H9 (cell line): ENCODE data around the gene MPC1. TPM values are rescaled to one million over a fixed set of nuclear protein-coding genes. Genes with fewer than 3 reads are reported as not detected.

ENCODE experiments used
- DNase-seq: peaks from one replicate; pipeline ENCODE4 v3.0.0-alpha.2; 2017
- H2AFZ ChIP-seq: one replicate; pipeline ENCODE4 v1.6.1; 2013; ENCODE audit warnings: mild to moderate bottlenecking, low read length, control low read depth, moderate library complexity
- H2AK5ac ChIP-seq: 2 replicates; pipeline ENCODE4 v1.6.1; 2013; ENCODE audit warnings: low read length, control low read depth, mixed read lengths; ENCODE audit not compliant: insufficient read length
- H2BK120ac ChIP-seq: one replicate; pipeline ENCODE4 v1.6.1; 2013; ENCODE audit warnings: low read depth, mild to moderate bottlenecking, low read length, control low read depth, inconsistent platforms; ENCODE audit not compliant: poor library complexity, severe bottlenecking
- H2BK12ac ChIP-seq: 2 replicates; pipeline ENCODE4 v1.6.1; 2013; ENCODE audit warnings: low read length, control low read depth, mixed read lengths, low read depth; ENCODE audit not compliant: insufficient read length
- H2BK15ac ChIP-seq: 2 replicates; pipeline ENCODE4 v1.6.1; 2013; ENCODE audit warnings: low read depth, low read length, control low read depth
- H2BK20ac ChIP-seq: one replicate; pipeline ENCODE4 v1.6.1; 2013; ENCODE audit warnings: low read depth, mild to moderate bottlenecking, low read length, control low read depth, inconsistent platforms; ENCODE audit not compliant: poor library complexity, severe bottlenecking
- H2BK5ac ChIP-seq: 2 replicates; pipeline ENCODE4 v1.6.1; 2013; ENCODE audit warnings: low read length, control low read depth, mixed read lengths; ENCODE audit not compliant: insufficient read length
- H3K14ac ChIP-seq: 2 replicates; pipeline ENCODE4 v1.6.1; 2013; ENCODE audit warnings: low read length, control low read depth; ENCODE audit not compliant: insufficient read depth
- H3K18ac ChIP-seq: 2 replicates; pipeline ENCODE4 v1.6.1; 2013; ENCODE audit warnings: low read depth, mild to moderate bottlenecking, mixed read lengths, low read length, control low read depth; ENCODE audit not compliant: insufficient read length
- H3K23ac ChIP-seq: 2 replicates; pipeline ENCODE4 v1.6.1; 2013; ENCODE audit warnings: low read length, control low read depth, mixed read lengths, low read depth; ENCODE audit not compliant: insufficient read length
- H3K23me2 ChIP-seq: 2 replicates; pipeline ENCODE4 v1.6.1; 2013; ENCODE audit warnings: low read depth, mild to moderate bottlenecking, mixed read lengths, low read length, control low read depth; ENCODE audit not compliant: insufficient read length, poor library complexity, severe bottlenecking
- H3K27ac ChIP-seq: 2 replicates; pipeline ENCODE4 v1.5.1; 2013; ENCODE audit warnings: low read length, control low read depth, mixed read lengths, low read depth; ENCODE audit not compliant: insufficient read length
- H3K27me3 ChIP-seq: 2 replicates; pipeline ENCODE4 v1.6.1; 2013; ENCODE audit warnings: low read length, control low read depth, inconsistent platforms; ENCODE audit not compliant: insufficient read depth
- H3K4ac ChIP-seq: 2 replicates; pipeline ENCODE4 v1.6.1; 2013; ENCODE audit warnings: low read depth, mild to moderate bottlenecking, control low read depth, inconsistent platforms, low read length, moderate library complexity
- H3K4me1 ChIP-seq: 2 replicates; pipeline ENCODE4 v1.6.1; 2013; ENCODE audit warnings: low read length, control low read depth, inconsistent platforms; ENCODE audit not compliant: insufficient read depth
- H3K4me2 ChIP-seq: 2 replicates; pipeline ENCODE4 v1.6.1; 2013; ENCODE audit warnings: low read length, control low read depth, mixed read lengths; ENCODE audit not compliant: insufficient read length, insufficient read depth
- H3K56ac ChIP-seq: 2 replicates; pipeline ENCODE4 v1.6.1; 2013; ENCODE audit warnings: low read depth, mild to moderate bottlenecking, mixed read lengths, low read length, control low read depth; ENCODE audit not compliant: insufficient read length
- H3K79me1 ChIP-seq: 2 replicates; pipeline ENCODE4 v1.6.1; 2013; ENCODE audit warnings: low read depth, mild to moderate bottlenecking, moderate library complexity, low read length, control low read depth, inconsistent platforms; ENCODE audit not compliant: insufficient read depth, poor library complexity, severe bottlenecking
- H3K79me2 ChIP-seq: 2 replicates; pipeline ENCODE4 v1.6.1; 2013; ENCODE audit warnings: low read length, control low read depth, inconsistent platforms; ENCODE audit not compliant: insufficient read depth
- H3K9ac ChIP-seq: 2 replicates; pipeline ENCODE4 v1.6.1; 2013; ENCODE audit warnings: low read length, control low read depth, mixed read lengths; ENCODE audit not compliant: insufficient read length; ENCODE audit errors: extremely low read depth
- H3K9me3 ChIP-seq: one replicate; pipeline ENCODE4 v1.6.1; 2013; ENCODE audit warnings: low read depth, low read length, inconsistent platforms; ENCODE audit not compliant: control insufficient read depth
- H3T11ph ChIP-seq: one replicate; pipeline ENCODE4 v1.6.1; 2013; ENCODE audit warnings: mild to moderate bottlenecking, low read length, control low read depth, inconsistent platforms
- H4K20me1 ChIP-seq: one replicate; pipeline ENCODE4 v1.6.1; 2013; ENCODE audit not compliant: control insufficient read depth, insufficient read length, insufficient read depth
- H4K5ac ChIP-seq: 2 replicates; pipeline ENCODE4 v1.6.1; 2013; ENCODE audit warnings: low read depth, mild to moderate bottlenecking, mixed read lengths, low read length, control low read depth; ENCODE audit not compliant: insufficient read length
- H4K8ac ChIP-seq: replicated peaks from 2 replicates; pipeline ENCODE4 v1.6.1; 2013; ENCODE audit warnings: low read length, control low read depth, mixed read lengths, low read depth; ENCODE audit not compliant: insufficient read length
- H4K91ac ChIP-seq: 2 replicates; pipeline ENCODE4 v1.6.1; 2013; ENCODE audit warnings: low read depth, mild to moderate bottlenecking, moderate library complexity, mixed read lengths, low read length, control low read depth; ENCODE audit not compliant: insufficient read length
- H3K27ac Mint-ChIP-seq, 3 experiments: 2 replicates in 2 of 3; 3 replicates in 1 of 3; pipeline ENCODE4 v1.8.0; 2020 to 2021; ENCODE audit warnings: mixed read lengths in 3 of 3, mild to moderate bottlenecking in 1 of 3, moderate library complexity in 1 of 3
- H3K27me3 Mint-ChIP-seq: 2 replicates; pipeline ENCODE4 v1.8.0; 2021; ENCODE audit warnings: low read depth, mild to moderate bottlenecking, moderate library complexity, mixed read lengths
- H3K36me3 Mint-ChIP-seq, 3 experiments: 2 replicates in 2 of 3; 3 replicates in 1 of 3; pipeline ENCODE4 v1.8.0; 2020 to 2021; ENCODE audit warnings: low read depth in 3 of 3, mixed read lengths in 3 of 3; ENCODE audit not compliant: insufficient read depth in 1 of 3
- H3K4me1 Mint-ChIP-seq, 2 experiments: 2 replicates each; pipeline ENCODE4 v1.8.0; 2020; ENCODE audit warnings: mixed read lengths in 2 of 2
- H3K4me3 Mint-ChIP-seq, 2 experiments: 2 replicates in 1 of 2; 3 replicates in 1 of 2; pipeline ENCODE4 v1.8.0; 2020 to 2021; ENCODE audit warnings: mild to moderate bottlenecking in 2 of 2, mixed read lengths in 2 of 2, moderate library complexity in 1 of 2
- H3K9me3 Mint-ChIP-seq, 2 experiments: 2 replicates in 1 of 2; 3 replicates in 1 of 2; pipeline ENCODE4 v1.8.0; 2020; ENCODE audit warnings: mild to moderate bottlenecking in 2 of 2, mixed read lengths in 2 of 2, moderate library complexity in 1 of 2
- WGBS: extraction: QIAGEN DNeasy Blood & Tissue Kit; methylation state at CpG from one replicate; pipeline ENCODE4 v1.1.7; 2013; ENCODE audit warnings: missing lambda C conversion rate, low lambda C conversion rate, mixed read lengths; ENCODE audit not compliant: insufficient read length; ENCODE audit errors: extremely low coverage; 5-methylcytosine and 5-hydroxymethylcytosine counted together
- total RNA-seq: library from RNA; stranded (reverse); gene quantifications from 2 replicates; pipeline ENCODE4 v1.2.1, GENCODE V29; 2021
- TF ChIP-seq, protein P1 (sequence below): fragments of 200-600 bp; sonication (generic); conservative IDR thresholded peaks from 3 replicates; pipeline ENCODE4 v1.8.0; 2021; ENCODE audit warnings: antibody characterized with exemption, mild to moderate bottlenecking

MPC1 gene
- total RNA-seq, 1 experiment from 2014 or later: 10.0 TPM

DNA sequence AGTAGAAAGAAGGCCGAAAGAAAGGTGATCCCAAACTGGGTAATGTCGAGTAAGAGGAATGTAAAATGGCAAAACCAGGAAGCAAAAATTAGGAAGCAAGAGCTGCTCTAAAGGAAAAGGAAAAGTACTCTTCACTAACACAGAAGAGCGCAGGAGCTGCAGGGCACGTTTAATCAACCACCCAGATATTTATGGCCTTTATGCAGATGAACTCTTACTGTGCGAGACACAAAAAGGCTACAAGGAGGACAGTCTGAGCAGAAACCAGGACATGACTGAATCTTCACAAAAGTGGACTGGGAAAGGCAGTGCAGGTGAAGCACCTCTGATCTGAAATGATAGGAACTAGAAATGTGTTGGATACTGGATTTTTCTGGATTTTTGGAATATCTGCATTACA lies 59.3 kb downstream of the MPC1 start:
- no peak overlapping the region for H2BK15ac ChIP-seq
- Mint-ChIP-seq H3K36me3 (peaks cover 12 to 63% (median 42%) of the 10 kb centered on the region in 3 experiments; a peak in 6 of 7 replicates), H3K4me1 (peaks cover 3 to 10% of the 10 kb centered on the region in 2 experiments; a peak in 2 of 4 replicates), H3K27me3 (no peaks in the 10 kb centered on the region; the same call in 1 of the 2 replicates), H3K9me3 (no peaks in the 10 kb centered on the region), H3K27ac (peak overlapping the region in 2 of 3 experiments; percentile 6 to 20; a peak in 3 of 7 replicates), H3K4me3 (no peak overlapping the region)
- H4K8ac ChIP-seq: no peak overlapping the region
- WGBS: no CpG with 5 or more reads among the region's 5 CpGs
- no peak overlapping the region for H3K23ac ChIP-seq
- H3K4ac ChIP-seq: no peak overlapping the region
- H3K18ac ChIP-seq: no peak overlapping the region
- TF ChIP-seq, protein P1, sequence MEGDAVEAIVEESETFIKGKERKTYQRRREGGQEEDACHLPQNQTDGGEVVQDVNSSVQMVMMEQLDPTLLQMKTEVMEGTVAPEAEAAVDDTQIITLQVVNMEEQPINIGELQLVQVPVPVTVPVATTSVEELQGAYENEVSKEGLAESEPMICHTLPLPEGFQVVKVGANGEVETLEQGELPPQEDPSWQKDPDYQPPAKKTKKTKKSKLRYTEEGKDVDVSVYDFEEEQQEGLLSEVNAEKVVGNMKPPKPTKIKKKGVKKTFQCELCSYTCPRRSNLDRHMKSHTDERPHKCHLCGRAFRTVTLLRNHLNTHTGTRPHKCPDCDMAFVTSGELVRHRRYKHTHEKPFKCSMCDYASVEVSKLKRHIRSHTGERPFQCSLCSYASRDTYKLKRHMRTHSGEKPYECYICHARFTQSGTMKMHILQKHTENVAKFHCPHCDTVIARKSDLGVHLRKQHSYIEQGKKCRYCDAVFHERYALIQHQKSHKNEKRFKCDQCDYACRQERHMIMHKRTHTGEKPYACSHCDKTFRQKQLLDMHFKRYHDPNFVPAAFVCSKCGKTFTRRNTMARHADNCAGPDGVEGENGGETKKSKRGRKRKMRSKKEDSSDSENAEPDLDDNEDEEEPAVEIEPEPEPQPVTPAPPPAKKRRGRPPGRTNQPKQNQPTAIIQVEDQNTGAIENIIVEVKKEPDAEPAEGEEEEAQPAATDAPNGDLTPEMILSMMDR: no peak
- no peak overlapping the region for H3K27ac ChIP-seq
- H2BK120ac ChIP-seq: no peak overlapping the region
- no peaks in the 10 kb centered on the region for H3K9me3 ChIP-seq
- H3K4me2 ChIP-seq: no peak overlapping the region
- H2BK5ac ChIP-seq: no peak overlapping the region
- H2BK12ac ChIP-seq: no peak overlapping the region
- H4K91ac ChIP-seq: no peak overlapping the region
- H2BK20ac ChIP-seq: no peak overlapping the region
- no peak for DNase-seq
- H3K23me2 ChIP-seq: no peaks in the 10 kb centered on the region
- no peak overlapping the region for H2AFZ ChIP-seq
- no peak overlapping the region for H3K56ac ChIP-seq
- no peak overlapping the region for H3K9ac ChIP-seq
- H3K4me1 ChIP-seq: no peaks in the 10 kb centered on the region
- no peaks in the 10 kb centered on the region for H3K79me2 ChIP-seq
- no peak overlapping the region for H4K5ac ChIP-seq
- H3K27me3 ChIP-seq: no peaks in the 10 kb centered on the region
- no peaks in the 10 kb centered on the region for H4K20me1 ChIP-seq
- H2AK5ac ChIP-seq: no peak overlapping the region
- H3K79me1 ChIP-seq: no peaks in the 10 kb centered on the region
- H3K14ac ChIP-seq: no peak overlapping the region
- no peak overlapping the region for H3T11ph ChIP-seq
